IPS DF 4.7 (cell line): ENCODE results near the gene PYGM.

Experiments
- DNase-seq: peaks from one replicate; pipeline ENCODE4 v3.0.0-alpha.2; 2013; ENCODE audit warnings: low spot score; ENCODE audit errors: extremely low read depth

PYGM gene

GRCh38 chr11:64754124-64754918 is 5.5 kb downstream of the PYGM start:
- no peak for DNase-seq

GRCh38 chr11:64753380-64754123 is 6.2 kb downstream of the PYGM start:
- DNase-seq = no peak

- DNase-seq = no peak
These were observed 6.8 kb downstream of the PYGM start for GRCh38 chr11:64753019-64753379.

- DNase-seq = no peak
These were observed 7.4 kb downstream of the PYGM start for GRCh38 chr11:64752175-64752970.

GRCh38 chr11:64751580-64751979 is 8.2 kb downstream of the PYGM start:
- no peak for DNase-seq

- DNase-seq = no peak
These were observed 8.6 kb downstream of the PYGM start for GRCh38 chr11:64751136-64751535.

GRCh38 chr11:64750361-64751054 is 9.3 kb downstream of the PYGM start:
- no peak for DNase-seq

- DNase-seq = no peak
These were observed 11.7 kb downstream of the PYGM start for GRCh38 chr11:64747961-64748665.

GRCh38 chr11:64746486-64746885 is 13.3 kb downstream of the PYGM start:
- DNase-seq = no peak

- DNase-seq = no peak
These were observed 14.0 kb downstream of the PYGM start for GRCh38 chr11:64745521-64746328.

GRCh38 chr11:64745189-64745520 is 14.6 kb downstream of the PYGM start:
- DNase-seq = no peak

GRCh38 chr11:64744544-64745188 is 15.1 kb downstream of the PYGM start:
- no peak for DNase-seq

- DNase-seq = no peak
These were observed 15.9 kb downstream of the PYGM start, which contains the start of gene RASGRP2 for GRCh38 chr11:64743591-64744543. Gene RASGRP2, minus strand, starts transcription at chr11:64744142. Its CDS starts 1,276 bp downstream, at chr11:64742866.

- DNase-seq = no peak
These were observed 16.7 kb downstream of the PYGM start for GRCh38 chr11:64742889-64743590.

GRCh38 chr11:64742087-64742888 is 17.5 kb downstream of the PYGM start:
- DNase-seq = no peak

- no peak for DNase-seq
These were observed 18.2 kb downstream of the PYGM start for GRCh38 chr11:64741375-64742086.
